ENCODE results near the gene LIN54. TPM values are rescaled to one million over a fixed set of nuclear protein-coding genes. Genes with fewer than 3 reads are reported as not detected.

Gene LIN54
- total and polyA plus RNA-seq, 9 of the 15 experiments (the other 6 are each of a cell fraction or from before 2014, with no cell fraction given) = 2.2 to 22.5 (median 15.8) TPM

GRCh38 chr4:83034630-83035494, 24.2 kb upstream of the LIN54 start, which contains the start of gene COPS4 (continued):
- TF ChIP-seq NR1H2 (CRISPR knock-in tag; IDR thresholded peaks at IDR 0.05) (no peak), HIVEP1 (CRISPR knock-in tag; IDR thresholded peaks at IDR 0.05) (no peak), PML (IDR thresholded peaks at IDR 0.05; ENCODE audit: low read length) (peak; percentile 73), ZNF586 (CRISPR knock-in tag; conservative IDR thresholded peaks at IDR 0.05) (no peak), GTF3C2 (IDR thresholded peaks at IDR 0.05; ENCODE audit: borderline replicate concordance, extremely low read depth, insufficient read length) (no peak), NCOA4 (IDR thresholded peaks at IDR 0.05; ENCODE audit: partially characterized antibody) (no peak), ZBTB33 (CRISPR knock-in tag; IDR thresholded peaks at IDR 0.05) (peak; percentile 64; the same call in 1 of the 2 replicates), ZNF592 (IDR thresholded peaks at IDR 0.05) (no peak), BMI1 (IDR thresholded peaks at IDR 0.05; ENCODE audit: low read length) (no peak), RCOR1 (IDR thresholded peaks at IDR 0.05; ENCODE audit: borderline replicate concordance in 1 of 2, low read depth in 2 of 2, low read length in 2 of 2) (peak; percentile 12 to 35; a peak in 2 of 4 replicates), ZBTB1 (CRISPR knock-in tag; IDR thresholded peaks at IDR 0.05; ENCODE audit: borderline replicate concordance, low read depth) (0 out of 2 replicates have a peak, but pooled peaks have one; percentile 12), ZNF707 (CRISPR knock-in tag; conservative IDR thresholded peaks at IDR 0.05) (no peak), PHB (CRISPR knock-in tag; IDR thresholded peaks at IDR 0.05) (no peak), BACH1 (tag; IDR thresholded peaks at IDR 0.05) (no peak), ZNF175 (CRISPR knock-in tag; IDR thresholded peaks at IDR 0.05; ENCODE audit: low read depth) (0 out of 2 replicates have a peak, but pooled peaks have one; percentile 53), NEUROD1 (IDR thresholded peaks at IDR 0.05; ENCODE audit: borderline replicate concordance, low read depth, low read length, partially characterized antibody) (peak; percentile 93), SIN3A (IDR thresholded peaks at IDR 0.05; ENCODE audit: borderline replicate concordance in 2 of 2, control insufficient read depth in 1 of 2, low read depth in 2 of 2, low read length in 2 of 2) (peak in 1 of 2 experiments; percentile 87; a peak in 2 of 4 replicates)
